ENCODE data around the gene CMBL.

DNA sequence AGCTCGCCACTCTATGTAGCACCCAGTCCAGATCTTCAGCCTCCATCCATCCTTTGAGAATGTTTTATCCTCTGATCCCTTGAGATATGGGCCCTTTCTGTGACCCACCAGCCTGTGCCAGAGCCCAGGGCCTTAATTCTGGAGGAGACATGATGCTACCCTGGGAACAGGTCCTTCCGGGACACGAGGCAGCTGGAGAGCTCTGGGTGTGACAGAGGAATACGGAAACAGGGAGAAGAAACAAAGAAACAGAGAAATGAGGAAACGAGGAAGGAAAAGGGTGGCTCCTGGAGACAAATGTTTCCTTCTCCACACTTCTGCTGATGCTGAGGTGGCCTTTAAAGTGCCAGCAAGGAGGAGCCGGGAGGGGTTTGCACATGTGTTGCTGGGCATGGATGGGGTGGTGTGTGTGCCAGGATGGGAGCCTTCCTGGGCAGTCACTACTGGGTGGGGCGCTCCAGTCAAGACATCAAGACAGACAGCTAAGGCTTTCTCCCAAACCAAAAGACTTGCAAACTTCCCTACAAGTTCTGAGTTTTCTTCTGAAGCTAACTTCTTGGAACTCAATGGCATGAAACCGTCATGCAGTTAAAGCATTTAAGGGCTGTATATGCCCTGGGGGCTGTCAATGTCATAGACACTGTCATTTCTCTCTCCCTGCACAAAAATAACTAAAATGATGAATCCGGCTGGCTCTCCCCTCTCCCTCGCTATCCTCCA is 23.0 kb upstream of the CMBL start:
- TF ChIP-seq POLR2AphosphoS5 (IDR thresholded peaks at IDR 0.05) = no peak
- TF ChIP-seq, protein P1, sequence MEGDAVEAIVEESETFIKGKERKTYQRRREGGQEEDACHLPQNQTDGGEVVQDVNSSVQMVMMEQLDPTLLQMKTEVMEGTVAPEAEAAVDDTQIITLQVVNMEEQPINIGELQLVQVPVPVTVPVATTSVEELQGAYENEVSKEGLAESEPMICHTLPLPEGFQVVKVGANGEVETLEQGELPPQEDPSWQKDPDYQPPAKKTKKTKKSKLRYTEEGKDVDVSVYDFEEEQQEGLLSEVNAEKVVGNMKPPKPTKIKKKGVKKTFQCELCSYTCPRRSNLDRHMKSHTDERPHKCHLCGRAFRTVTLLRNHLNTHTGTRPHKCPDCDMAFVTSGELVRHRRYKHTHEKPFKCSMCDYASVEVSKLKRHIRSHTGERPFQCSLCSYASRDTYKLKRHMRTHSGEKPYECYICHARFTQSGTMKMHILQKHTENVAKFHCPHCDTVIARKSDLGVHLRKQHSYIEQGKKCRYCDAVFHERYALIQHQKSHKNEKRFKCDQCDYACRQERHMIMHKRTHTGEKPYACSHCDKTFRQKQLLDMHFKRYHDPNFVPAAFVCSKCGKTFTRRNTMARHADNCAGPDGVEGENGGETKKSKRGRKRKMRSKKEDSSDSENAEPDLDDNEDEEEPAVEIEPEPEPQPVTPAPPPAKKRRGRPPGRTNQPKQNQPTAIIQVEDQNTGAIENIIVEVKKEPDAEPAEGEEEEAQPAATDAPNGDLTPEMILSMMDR (IDR thresholded peaks at IDR 0.05 in 8 of 11, conservative IDR thresholded peaks at IDR 0.05 in 3 of 11) = no peak

Data from spleen (tissue), 7 donors.